ENCODE results near the gene SLC5A12.

SLC5A12 gene

DNA sequence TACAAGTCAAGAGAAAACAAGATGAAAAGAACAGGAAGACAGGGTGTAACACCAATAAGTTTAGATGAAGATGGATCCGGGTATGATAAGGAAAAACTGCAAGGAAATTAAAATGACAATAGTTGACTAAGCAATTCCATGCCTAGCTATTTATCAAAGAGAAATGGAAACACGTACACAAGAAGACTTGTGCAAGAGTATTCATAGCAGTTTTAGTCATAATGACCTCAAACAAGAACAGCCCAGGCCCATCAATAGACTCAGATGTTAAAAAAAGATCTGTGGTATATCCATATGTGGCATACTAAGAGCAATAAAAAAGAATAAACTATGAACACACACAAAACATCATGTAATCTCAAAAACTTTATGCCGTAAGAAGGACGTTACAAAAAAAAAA, 33.2 kb downstream of the SLC5A12 start:
- no peak overlapping the region for H3K4me3 ChIP-seq (ENCODE audit: low read length)
- no peak for DNase-seq (ENCODE audit: low read depth)
- TF ChIP-seq, protein P1, sequence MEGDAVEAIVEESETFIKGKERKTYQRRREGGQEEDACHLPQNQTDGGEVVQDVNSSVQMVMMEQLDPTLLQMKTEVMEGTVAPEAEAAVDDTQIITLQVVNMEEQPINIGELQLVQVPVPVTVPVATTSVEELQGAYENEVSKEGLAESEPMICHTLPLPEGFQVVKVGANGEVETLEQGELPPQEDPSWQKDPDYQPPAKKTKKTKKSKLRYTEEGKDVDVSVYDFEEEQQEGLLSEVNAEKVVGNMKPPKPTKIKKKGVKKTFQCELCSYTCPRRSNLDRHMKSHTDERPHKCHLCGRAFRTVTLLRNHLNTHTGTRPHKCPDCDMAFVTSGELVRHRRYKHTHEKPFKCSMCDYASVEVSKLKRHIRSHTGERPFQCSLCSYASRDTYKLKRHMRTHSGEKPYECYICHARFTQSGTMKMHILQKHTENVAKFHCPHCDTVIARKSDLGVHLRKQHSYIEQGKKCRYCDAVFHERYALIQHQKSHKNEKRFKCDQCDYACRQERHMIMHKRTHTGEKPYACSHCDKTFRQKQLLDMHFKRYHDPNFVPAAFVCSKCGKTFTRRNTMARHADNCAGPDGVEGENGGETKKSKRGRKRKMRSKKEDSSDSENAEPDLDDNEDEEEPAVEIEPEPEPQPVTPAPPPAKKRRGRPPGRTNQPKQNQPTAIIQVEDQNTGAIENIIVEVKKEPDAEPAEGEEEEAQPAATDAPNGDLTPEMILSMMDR (conservative IDR thresholded peaks at IDR 0.05; ENCODE audit: low read depth, low read length): no peak

DNA sequence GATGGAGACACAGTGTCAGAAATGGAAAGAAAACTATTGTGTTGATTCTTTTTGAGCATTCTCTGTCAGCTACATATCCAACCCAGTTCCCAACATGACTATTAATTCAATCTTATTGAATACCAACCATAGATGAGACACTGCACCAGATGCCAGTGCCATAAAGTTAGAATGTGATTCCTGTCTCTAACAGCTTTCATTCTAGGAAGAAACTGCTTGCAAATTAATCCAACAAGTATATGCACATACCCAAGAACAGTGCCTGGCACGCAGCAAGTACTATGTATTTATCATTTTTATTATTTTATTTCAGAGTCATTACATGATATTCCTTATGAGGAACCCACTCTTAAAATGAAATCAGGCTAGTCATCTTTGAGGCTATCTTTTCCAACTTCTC, 34.5 kb downstream of the SLC5A12 start:
- H3K4me3 ChIP-seq (ENCODE audit: low read length): no peak overlapping the region
- no peak for DNase-seq (ENCODE audit: low read depth)
- TF ChIP-seq, protein P1 (conservative IDR thresholded peaks at IDR 0.05; ENCODE audit: low read depth, low read length): no peak

DNA sequence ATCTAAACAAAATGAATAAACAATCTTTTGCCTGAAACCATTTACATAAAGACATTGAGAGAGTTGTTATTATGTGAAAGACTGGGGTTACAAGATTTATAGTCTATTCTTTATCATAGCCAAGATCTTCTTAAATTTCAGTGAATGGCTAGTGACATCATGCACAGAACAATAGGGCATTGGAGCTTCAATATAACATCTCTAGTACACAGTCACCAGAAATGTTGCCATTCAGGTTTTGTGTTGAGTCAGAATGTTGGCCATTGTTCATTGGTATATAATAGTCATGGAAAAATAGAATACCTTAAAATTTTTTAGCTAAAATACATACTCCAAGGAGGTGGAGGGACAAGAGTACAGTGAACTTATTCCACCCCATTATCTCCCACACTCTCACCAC, 44.3 kb downstream of the SLC5A12 start:
- DNase-seq (ENCODE audit: low read depth): no peak
- H3K4me3 ChIP-seq (ENCODE audit: low read length): no peak overlapping the region
- TF ChIP-seq, protein P1 (conservative IDR thresholded peaks at IDR 0.05; ENCODE audit: low read depth, low read length): no peak

DNA sequence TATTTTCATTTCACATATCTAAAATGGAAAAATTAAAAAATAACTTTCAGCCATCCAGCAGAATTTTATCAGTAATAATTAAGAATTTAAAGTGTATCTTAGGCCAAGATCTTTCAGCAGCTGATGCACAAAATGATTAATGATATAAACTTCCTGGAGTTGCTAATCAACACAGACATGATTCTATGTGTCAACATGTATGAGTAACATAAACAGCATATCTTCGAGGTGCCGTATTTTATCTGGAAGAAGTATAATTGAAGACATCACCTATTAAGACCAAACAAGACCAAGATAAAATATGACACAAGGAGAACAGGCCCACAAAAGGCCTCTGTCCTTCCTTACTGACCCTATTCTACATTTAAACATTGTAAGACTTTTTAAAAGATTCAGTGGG, 45.2 kb downstream of the SLC5A12 start:
- DNase-seq (ENCODE audit: low read depth): no peak
- no peak overlapping the region for H3K4me3 ChIP-seq (ENCODE audit: low read length)
- TF ChIP-seq, protein P1 (conservative IDR thresholded peaks at IDR 0.05; ENCODE audit: low read depth, low read length): no peak

DNA sequence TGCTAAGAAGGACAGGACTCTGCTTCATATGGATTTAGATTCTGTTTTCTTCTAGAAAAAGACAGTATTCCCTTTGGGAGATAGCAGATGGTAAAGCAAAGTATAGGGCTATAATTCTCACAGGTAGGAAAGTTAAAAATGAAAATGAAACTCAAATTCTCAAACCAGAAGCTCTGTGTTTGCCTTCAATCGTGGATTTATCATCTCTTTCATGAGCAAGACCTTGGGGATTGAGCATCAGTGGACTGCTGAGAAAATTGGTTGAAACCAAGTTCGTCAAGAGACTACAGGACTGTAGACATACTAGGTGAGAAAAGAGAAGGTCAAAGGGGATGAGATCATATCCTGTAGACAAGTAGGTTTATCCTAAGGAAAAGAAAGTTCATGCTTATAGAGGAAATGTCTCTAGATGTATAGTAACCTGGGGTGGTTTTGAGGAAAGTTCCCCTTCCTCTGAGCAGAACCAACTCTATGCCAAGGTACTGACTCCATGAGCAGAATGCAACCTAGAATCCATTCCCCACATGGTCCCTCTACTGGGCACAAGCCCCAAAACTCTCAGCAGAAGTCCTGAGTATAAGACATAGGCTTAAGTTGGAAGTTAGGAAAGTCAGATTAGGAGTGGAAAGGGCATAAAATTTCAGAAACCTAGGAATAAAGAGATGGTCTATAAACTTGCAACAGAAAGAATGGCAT, 46.5 kb downstream of the SLC5A12 start:
- H3K4me3 ChIP-seq (ENCODE audit: low read length): no peak overlapping the region
- TF ChIP-seq, protein P1 (conservative IDR thresholded peaks at IDR 0.05; ENCODE audit: low read depth, low read length): no peak
- no peak for DNase-seq (ENCODE audit: low read depth)

DNA sequence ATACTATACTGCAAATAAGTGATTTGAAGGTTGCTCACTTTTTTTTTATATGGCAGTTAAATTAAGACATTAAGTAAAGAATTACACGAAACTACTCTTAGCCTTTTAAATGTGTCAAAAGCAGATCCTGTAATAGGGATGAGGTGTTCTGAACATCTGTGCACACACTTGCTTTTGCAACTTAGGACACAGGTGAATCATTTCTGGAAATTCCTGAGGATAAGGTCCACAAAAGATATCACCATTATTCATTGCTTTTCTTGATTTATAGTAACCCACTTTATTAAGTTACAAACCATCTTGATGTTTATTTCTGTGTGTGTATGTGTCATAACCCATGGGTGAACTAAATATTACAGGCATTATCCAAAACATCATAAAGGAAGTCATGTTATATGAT, 55.9 kb downstream of the SLC5A12 start:
- H3K4me3 ChIP-seq (ENCODE audit: low read length): no peak overlapping the region
- TF ChIP-seq, protein P1 (conservative IDR thresholded peaks at IDR 0.05; ENCODE audit: low read depth, low read length): no peak
- DNase-seq (ENCODE audit: low read depth): no peak

DNA sequence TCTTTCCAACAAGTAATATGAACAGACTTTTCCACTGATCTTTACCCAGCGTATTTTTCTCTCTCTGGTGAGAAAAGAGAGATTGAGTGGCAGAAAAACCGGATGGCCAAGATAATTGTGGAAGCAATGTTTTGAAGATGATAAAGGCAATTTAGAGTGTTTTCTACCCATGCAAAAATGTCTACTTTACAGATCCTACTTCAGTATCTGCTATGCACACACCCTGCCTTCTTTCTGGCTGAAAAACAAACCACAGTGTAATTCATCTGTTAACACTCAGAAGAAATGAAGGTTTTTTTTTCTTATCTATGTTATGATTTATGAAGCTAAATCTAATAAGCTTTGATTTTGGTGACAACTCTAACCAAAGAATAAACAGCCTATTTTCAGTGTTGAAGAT, 56.8 kb downstream of the SLC5A12 start:
- H3K4me3 ChIP-seq (ENCODE audit: low read length): no peak overlapping the region
- TF ChIP-seq, protein P1 (conservative IDR thresholded peaks at IDR 0.05; ENCODE audit: low read depth, low read length): no peak
- DNase-seq (ENCODE audit: low read depth): no peak
